HepG2 (cell line): ENCODE data around the gene LST1. TPM values are rescaled to one million over a fixed set of nuclear protein-coding genes. Genes with fewer than 3 reads are reported as not detected.

Source experiments
- BORCS8-MEF2B ChIP-seq: sonication (generic); formaldehyde crosslinking; IDR thresholded peaks from 2 replicates; pipeline ENCODE4 v1.8.0; 2022; ENCODE audit warnings: mild to moderate bottlenecking, missing genetic modification reagents
- EP300 ChIP-seq, 3 experiments: sonication (generic) in 1 of 3; formaldehyde crosslinking in 1 of 3; IDR thresholded peaks; 2 replicates each; pipeline versions ENCODE4 v1.5.1 to v1.6.1; 2011 to 2020; ENCODE audit warnings: low read depth in 2 of 3, low read length in 2 of 3, borderline replicate concordance in 1 of 3, improper control_type of control experiment in 1 of 3, mild to moderate bottlenecking in 1 of 3, missing genetic modification reagents in 1 of 3, moderate library complexity in 1 of 3
- GATAD2A ChIP-seq: IDR thresholded peaks from 2 replicates; pipeline ENCODE4 v1.6.1; 2016
- JDP2 ChIP-seq: sonication (generic); formaldehyde crosslinking; IDR thresholded peaks from 2 replicates; pipeline ENCODE4 v1.8.1; 2022; ENCODE audit warnings: missing genetic modification reagents, borderline replicate concordance
- JUN ChIP-seq: sonication (generic); formaldehyde crosslinking; IDR thresholded peaks from 2 replicates; pipeline ENCODE4 v1.4.0; 2020; ENCODE audit warnings: mild to moderate bottlenecking, missing genetic modification reagents
- KDM5A ChIP-seq: fragments of 200-600 bp; sonication (generic); IDR thresholded peaks from 2 replicates; pipeline ENCODE4 v1.7.0; 2018; ENCODE audit warnings: antibody characterized with exemption, mild to moderate bottlenecking, low read length, borderline replicate concordance
- MBNL3 ChIP-seq: fragments of 250-450 bp; sonication (Bioruptor Pico); conservative IDR thresholded peaks from 2 replicates; pipeline ENCODE4 v1.8.0; 2022; ENCODE audit warnings: mild to moderate bottlenecking, inconsistent platforms
- MYNN ChIP-seq: sonication (generic); formaldehyde crosslinking; IDR thresholded peaks from 2 replicates; pipeline ENCODE4 v1.4.0; 2020; ENCODE audit warnings: mild to moderate bottlenecking, low read depth, missing genetic modification reagents
- NFE2 ChIP-seq: sonication (generic); formaldehyde crosslinking; IDR thresholded peaks from 2 replicates; pipeline ENCODE4 v1.4.0; 2020; ENCODE audit warnings: missing genetic modification reagents
- NKX3-1 ChIP-seq: sonication (generic); formaldehyde crosslinking; IDR thresholded peaks from 2 replicates; pipeline ENCODE4 v1.5.0; 2020; ENCODE audit warnings: missing genetic modification reagents
- SMARCE1 ChIP-seq: fragments of 450-650 bp; IDR thresholded peaks from 2 replicates; pipeline ENCODE4 v1.6.1; 2017; ENCODE audit warnings: borderline replicate concordance
- SOX13 ChIP-seq, 3 experiments: fragments of 450-650 bp in 1 of 3; sonication (generic) in 1 of 3; formaldehyde crosslinking in 1 of 3; IDR thresholded peaks in 2 of 3; conservative IDR thresholded peaks in 1 of 3; 2 replicates each; pipeline versions ENCODE4 v1.5.0 to v1.6.1; 2016 to 2020; ENCODE audit warnings: antibody characterized with exemption in 1 of 3, mild to moderate bottlenecking in 1 of 3, missing compliant biosample characterization in 1 of 3, missing genetic modification reagents in 1 of 3, moderate library complexity in 1 of 3
- SRSF1 ChIP-seq: fragments of 200-400 bp; formaldehyde crosslinking; optimal IDR thresholded peaks from 2 replicates; pipeline ENCODE3; 2017; ENCODE audit warnings: mild to moderate bottlenecking, low read depth, low read length, moderate library complexity
- XBP1 ChIP-seq: sonication (generic); formaldehyde crosslinking; IDR thresholded peaks from 2 replicates; pipeline ENCODE4 v1.5.0; 2020; ENCODE audit warnings: missing genetic modification reagents
- ZBTB42 ChIP-seq: sonication (generic); formaldehyde crosslinking; IDR thresholded peaks from 2 replicates; pipeline ENCODE4 v1.5.0; 2020; ENCODE audit warnings: mild to moderate bottlenecking, missing genetic modification reagents
- ZFP41 ChIP-seq: sonication (generic); formaldehyde crosslinking; IDR thresholded peaks from 2 replicates; pipeline ENCODE4 v1.4.0; 2020; ENCODE audit warnings: mild to moderate bottlenecking, missing genetic modification reagents, borderline replicate concordance
- ZFP82 ChIP-seq: sonication (generic); formaldehyde crosslinking; IDR thresholded peaks from 2 replicates; pipeline ENCODE4 v1.5.1; 2020; ENCODE audit warnings: mild to moderate bottlenecking, missing genetic modification reagents, borderline replicate concordance
- ZFP90 ChIP-seq: sonication (generic); formaldehyde crosslinking; IDR thresholded peaks from 2 replicates; pipeline ENCODE4 v1.8.0; 2022; ENCODE audit warnings: missing genetic modification reagents, mild to moderate bottlenecking, inconsistent platforms, borderline replicate concordance
- ZMYM2 ChIP-seq: sonication (generic); formaldehyde crosslinking; IDR thresholded peaks from 2 replicates; pipeline ENCODE4 v1.8.0; 2022; ENCODE audit warnings: mild to moderate bottlenecking, missing genetic modification reagents
- ZNF143 ChIP-seq: sonication (generic); formaldehyde crosslinking; IDR thresholded peaks from 2 replicates; pipeline ENCODE4 v1.4.0; 2020; ENCODE audit warnings: missing genetic modification reagents
- ZNF607 ChIP-seq: sonication (generic); formaldehyde crosslinking; IDR thresholded peaks from 2 replicates; pipeline ENCODE4 v1.5.1; 2020; ENCODE audit warnings: missing genetic modification reagents, mild to moderate bottlenecking, borderline replicate concordance
- ZNF644 ChIP-seq: IDR thresholded peaks from 2 replicates; pipeline ENCODE4 v1.6.1; 2016; ENCODE audit warnings: low read depth
- ZNF652 ChIP-seq: IDR thresholded peaks from 2 replicates; pipeline ENCODE4 v1.6.1; 2016; ENCODE audit warnings: low read depth, borderline replicate concordance
- ZNF724P ChIP-seq: sonication (generic); formaldehyde crosslinking; IDR thresholded peaks from 2 replicates; pipeline ENCODE4 v1.8.0; 2022; ENCODE audit warnings: missing genetic modification reagents, borderline replicate concordance
- ZNF749 ChIP-seq: sonication (generic); formaldehyde crosslinking; IDR thresholded peaks from 2 replicates; pipeline ENCODE4 v1.8.0; 2022; ENCODE audit warnings: mild to moderate bottlenecking, missing genetic modification reagents, moderate library complexity, borderline replicate concordance
- ZNF772 ChIP-seq: sonication (generic); formaldehyde crosslinking; IDR thresholded peaks from 2 replicates; pipeline ENCODE4 v1.5.0; 2020; ENCODE audit warnings: mild to moderate bottlenecking, missing genetic modification reagents
- polyA plus RNA-seq, 8 experiments: library from polyadenylated mRNA; depleted of rRNA in 3 of 8; stranded (reverse) in 7 of 8; unstranded in 1 of 8; fragments of >200 nt; fragmentation: Illumina TruSeq in 4 of 8; extraction: Trizol in 4 of 8; gene quantifications; 2 replicates each; pipeline versions ENCODE4 v1.2.1 to v1.2.3, GENCODE V29; 2011 to 2016; ENCODE audit warnings: low read depth in 4 of 8, missing spikeins in 1 of 8, mixed read lengths in 1 of 8; ENCODE audit not compliant: insufficient read depth in 1 of 8
- total RNA-seq, 5 experiments: library from RNA; depleted of rRNA; stranded (reverse); fragments of >200 nt; fragmentation: Illumina TruSeq; extraction: Trizol; gene quantifications; 2 replicates each; pipeline ENCODE4 v1.2.3, GENCODE V29; 2016; ENCODE audit warnings: low read depth in 1 of 5
- TF ChIP-seq, protein P1 (sequence below): sonication (generic); formaldehyde crosslinking; IDR thresholded peaks from 2 replicates; pipeline ENCODE4 v1.4.0; 2020; ENCODE audit warnings: mild to moderate bottlenecking, low read depth, missing genetic modification reagents
- TF ChIP-seq, protein P2 (sequence below): sonication (generic); formaldehyde crosslinking; IDR thresholded peaks from 2 replicates; pipeline ENCODE4 v1.8.0; 2022; ENCODE audit warnings: mild to moderate bottlenecking, missing genetic modification reagents; ENCODE audit not compliant: insufficient replicate concordance
- TF ChIP-seq, protein P3 (sequence below): sonication (generic); formaldehyde crosslinking; IDR thresholded peaks from 2 replicates; pipeline ENCODE4 v1.8.0; 2022; ENCODE audit warnings: missing genetic modification reagents, low read depth, mild to moderate bottlenecking, borderline replicate concordance

The LST1 gene
- total and polyA plus RNA-seq, 2 of the 13 experiments (the other 11 are each of a cell fraction or from before 2014, with no cell fraction given), result not detected

DNA sequence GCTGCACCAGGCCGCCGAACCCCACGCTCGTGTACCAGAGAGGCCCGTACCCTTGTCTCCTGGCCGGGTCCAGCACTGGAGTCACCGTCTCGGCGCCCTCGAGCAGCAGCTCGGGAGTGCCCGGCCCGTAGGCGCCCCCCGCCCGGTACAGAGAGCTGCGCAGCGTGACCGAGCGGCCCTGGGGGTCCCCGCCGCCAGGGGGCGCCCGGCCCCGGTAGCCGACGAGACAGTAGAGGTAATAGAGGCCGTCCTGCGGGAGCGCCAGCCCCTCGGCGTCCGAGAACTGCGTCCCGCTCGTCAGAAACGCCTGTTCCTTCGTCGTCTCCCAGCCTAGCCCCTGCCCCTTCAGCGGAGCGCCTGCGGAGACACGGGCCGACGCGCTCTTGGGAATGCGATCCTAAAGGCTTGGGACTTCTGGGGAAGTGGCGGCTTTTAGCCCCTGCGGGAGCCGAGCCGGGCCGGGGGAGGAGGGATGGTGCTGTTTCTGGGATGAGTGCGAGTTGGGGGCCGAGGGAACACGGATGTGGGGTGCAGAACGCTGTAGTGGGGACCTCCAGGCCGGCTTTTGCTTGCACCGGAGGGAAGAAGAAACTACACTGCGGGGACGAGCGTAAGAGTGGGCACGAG lies 5.2 kb upstream of the LST1 start (continued):
- TF ChIP-seq ZNF143 (CRISPR knock-in tag), result 0 out of 2 replicates have a peak, but pooled peaks have one; percentile 18
- TF ChIP-seq EP300 (IDR thresholded peaks at IDR 0.05; ENCODE audit: low read depth in 2 of 2, low read length in 2 of 2), result no peak
- TF ChIP-seq EP300 (CRISPR knock-in tag; IDR thresholded peaks at IDR 0.05; ENCODE audit: borderline replicate concordance), result no peak
- TF ChIP-seq MBNL3 (CRISPR knock-in tag), result no peak
- peak; percentile 87 for TF ChIP-seq SRSF1
- no peak for TF ChIP-seq SOX13 (IDR thresholded peaks at IDR 0.05)
- peak in 1 of 2 experiments; percentile 37; a peak in 1 of 4 replicates for TF ChIP-seq SOX13 (CRISPR knock-in tag; conservative IDR thresholded peaks at IDR 0.05 in 1 of 2, IDR thresholded peaks at IDR 0.05 in 1 of 2)
- TF ChIP-seq KDM5A, result no peak
- TF ChIP-seq ZNF772 (CRISPR knock-in tag), result peak; percentile 66; the same call in 1 of the 2 replicates
- TF ChIP-seq NKX3-1 (CRISPR knock-in tag), result no peak
- no peak for TF ChIP-seq ZFP82 (CRISPR knock-in tag)
- TF ChIP-seq ZNF652 (CRISPR knock-in tag), result no peak
- no peak for TF ChIP-seq NFE2 (CRISPR knock-in tag)
- 0 out of 2 replicates have a peak, but pooled peaks have one; percentile 61 for TF ChIP-seq ZFP90 (CRISPR knock-in tag)
- peak; percentile 79 for TF ChIP-seq GATAD2A (CRISPR knock-in tag)
- TF ChIP-seq MYNN (CRISPR knock-in tag), result no peak
- TF ChIP-seq, protein P1, sequence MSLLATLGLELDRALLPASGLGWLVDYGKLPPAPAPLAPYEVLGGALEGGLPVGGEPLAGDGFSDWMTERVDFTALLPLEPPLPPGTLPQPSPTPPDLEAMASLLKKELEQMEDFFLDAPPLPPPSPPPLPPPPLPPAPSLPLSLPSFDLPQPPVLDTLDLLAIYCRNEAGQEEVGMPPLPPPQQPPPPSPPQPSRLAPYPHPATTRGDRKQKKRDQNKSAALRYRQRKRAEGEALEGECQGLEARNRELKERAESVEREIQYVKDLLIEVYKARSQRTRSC, result no peak
- no peak for TF ChIP-seq JUN
- TF ChIP-seq ZNF724P (CRISPR knock-in tag), result peak; percentile 55; the same call in 1 of the 2 replicates
- TF ChIP-seq, protein P2, sequence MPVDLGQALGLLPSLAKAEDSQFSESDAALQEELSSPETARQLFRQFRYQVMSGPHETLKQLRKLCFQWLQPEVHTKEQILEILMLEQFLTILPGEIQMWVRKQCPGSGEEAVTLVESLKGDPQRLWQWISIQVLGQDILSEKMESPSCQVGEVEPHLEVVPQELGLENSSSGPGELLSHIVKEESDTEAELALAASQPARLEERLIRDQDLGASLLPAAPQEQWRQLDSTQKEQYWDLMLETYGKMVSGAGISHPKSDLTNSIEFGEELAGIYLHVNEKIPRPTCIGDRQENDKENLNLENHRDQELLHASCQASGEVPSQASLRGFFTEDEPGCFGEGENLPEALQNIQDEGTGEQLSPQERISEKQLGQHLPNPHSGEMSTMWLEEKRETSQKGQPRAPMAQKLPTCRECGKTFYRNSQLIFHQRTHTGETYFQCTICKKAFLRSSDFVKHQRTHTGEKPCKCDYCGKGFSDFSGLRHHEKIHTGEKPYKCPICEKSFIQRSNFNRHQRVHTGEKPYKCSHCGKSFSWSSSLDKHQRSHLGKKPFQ (CRISPR knock-in tag), result no peak
- TF ChIP-seq, protein P3, sequence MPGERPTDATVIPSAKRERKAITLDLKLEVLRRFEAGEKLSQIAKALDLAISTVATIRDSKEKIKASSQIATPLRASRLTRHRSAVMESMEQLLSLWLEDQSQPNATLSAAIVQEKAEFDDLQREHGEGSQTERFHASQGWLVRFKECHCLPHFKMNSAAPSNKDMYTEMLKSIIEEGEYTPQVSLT, result no peak
- TF ChIP-seq JDP2 (CRISPR knock-in tag), result no peak
- TF ChIP-seq SMARCE1, result no peak
- no peak for TF ChIP-seq ZNF607 (CRISPR knock-in tag)
- TF ChIP-seq ZNF644 (CRISPR knock-in tag), result no peak
- TF ChIP-seq ZBTB42 (CRISPR knock-in tag), result peak; percentile 31; the same call in 1 of the 2 replicates
- no peak for TF ChIP-seq ZFP41 (CRISPR knock-in tag)
- TF ChIP-seq ZNF749 (CRISPR knock-in tag), result peak; percentile 74; the same call in 1 of the 2 replicates
- TF ChIP-seq XBP1 (CRISPR knock-in tag), result no peak
- TF ChIP-seq ZMYM2 (CRISPR knock-in tag), result peak; percentile 42
- TF ChIP-seq BORCS8-MEF2B (CRISPR knock-in tag), result peak; percentile 80
